GM23338 (cell line): ENCODE results near the gene EDEM2. TPM values are rescaled to one million over a fixed set of nuclear protein-coding genes. Genes with fewer than 3 reads are reported as not detected.
A peak's percentile ranks its signal among the peaks of the same experiment; 100 is the strongest.
"Not testable (repeated sequence)": the region's sequence is repeated elsewhere in the genome, so short reads cannot be mapped to it uniquely, and the experiment has no call there.

Source experiments
- ATAC-seq: fragments of 200-7000 bp; cut with Tn5 transposase; 3 replicates; pipeline ENCODE4 v1.9.1; 2020
- DNase-seq: peaks from one replicate; pipeline ENCODE4 v3.0.0-alpha.2; 2015; ENCODE audit warnings: low spot score
- H2AFZ ChIP-seq: fragments of 200-600 bp; sonication (generic); 2 replicates; pipeline ENCODE4 v1.8.0; 2016; ENCODE audit warnings: antibody characterized with exemption, mild to moderate bottlenecking, moderate library complexity
- H3F3A ChIP-seq: fragments of 200-600 bp; sonication (generic); replicated peaks from 2 replicates; pipeline ENCODE4 v1.8.0; 2017; ENCODE audit warnings: antibody characterized with exemption, mixed run types, low read depth
- H3K27ac ChIP-seq: fragments of 200-600 bp; sonication (generic); 2 replicates; pipeline ENCODE4 v1.6.1; 2016; ENCODE audit warnings: low read depth
- H3K27me3 ChIP-seq: fragments of 200-600 bp; sonication (generic); 2 replicates; pipeline ENCODE4 v1.8.0; 2016; ENCODE audit warnings: mild to moderate bottlenecking, mixed run types, moderate library complexity; ENCODE audit not compliant: insufficient read depth
- H3K36me3 ChIP-seq: fragments of 200-600 bp; sonication (generic); 2 replicates; pipeline ENCODE4 v1.8.0; 2016; ENCODE audit warnings: mild to moderate bottlenecking; ENCODE audit not compliant: insufficient read depth
- H3K4me1 ChIP-seq: fragments of 200-600 bp; sonication (generic); 2 replicates; pipeline ENCODE4 v1.8.0; 2016; ENCODE audit warnings: mild to moderate bottlenecking, moderate library complexity; ENCODE audit not compliant: insufficient read depth
- H3K4me2 ChIP-seq: fragments of 200-600 bp; sonication (generic); 2 replicates; pipeline ENCODE4 v1.7.1; 2017; ENCODE audit warnings: mixed run types
- H3K4me3 ChIP-seq: fragments of 200-600 bp; sonication (generic); 2 replicates; pipeline ENCODE4 v1.6.1; 2016; ENCODE audit warnings: mixed run types
- H3K79me2 ChIP-seq: fragments of 200-600 bp; sonication (generic); replicated peaks from 2 replicates; pipeline ENCODE4 v1.8.0; 2017; ENCODE audit warnings: mild to moderate bottlenecking; ENCODE audit not compliant: insufficient read depth
- H3K9me2 ChIP-seq: fragments of 200-600 bp; sonication (generic); 2 replicates; pipeline ENCODE4 v1.8.0; 2017; ENCODE audit not compliant: insufficient read depth
- H4K20me1 ChIP-seq: fragments of 200-600 bp; sonication (generic); replicated peaks from 2 replicates; pipeline ENCODE4 v1.8.0; 2017; ENCODE audit warnings: mild to moderate bottlenecking; ENCODE audit not compliant: insufficient read depth
- H3K27ac Mint-ChIP-seq: 2 replicates; pipeline ENCODE4 v1.8.0; 2020; ENCODE audit warnings: inconsistent platforms, mild to moderate bottlenecking, moderate library complexity, mixed read lengths
- H3K27me3 Mint-ChIP-seq: 3 replicates; pipeline ENCODE4 v1.8.0; 2022; ENCODE audit warnings: low read depth, mild to moderate bottlenecking, moderate library complexity, mixed read lengths, inconsistent platforms; ENCODE audit not compliant: insufficient read depth, poor library complexity
- H3K36me3 Mint-ChIP-seq: 3 replicates; pipeline ENCODE4 v1.8.0; 2021; ENCODE audit warnings: low read depth, mild to moderate bottlenecking, inconsistent platforms, moderate library complexity, mixed read lengths
- H3K4me1 Mint-ChIP-seq: 3 replicates; pipeline ENCODE4 v1.8.0; 2020; ENCODE audit warnings: mild to moderate bottlenecking, inconsistent platforms, mixed read lengths
- H3K4me3 Mint-ChIP-seq: 3 replicates; pipeline ENCODE4 v1.8.0; 2021; ENCODE audit warnings: moderate library complexity, mild to moderate bottlenecking, inconsistent platforms, mixed read lengths
- H3K9me3 Mint-ChIP-seq: 3 replicates; pipeline ENCODE4 v1.8.0; 2020; ENCODE audit warnings: moderate library complexity, mild to moderate bottlenecking, inconsistent platforms, mixed read lengths
- CTCF ChIP-seq, 2 experiments: fragments of 200-600 bp in 1 of 2; sonication (generic) in 1 of 2; conservative IDR thresholded peaks; 2 replicates each; pipeline versions ENCODE4 v1.5.1 to v1.6.1; 2016 to 2017; ENCODE audit warnings: antibody characterized with exemption in 2 of 2, low read depth in 2 of 2, mild to moderate bottlenecking in 2 of 2, moderate library complexity in 1 of 2
- ETS1 ChIP-seq: IDR thresholded peaks from 2 replicates; pipeline ENCODE4 v1.6.1; 2016; ENCODE audit warnings: antibody characterized with exemption
- EZH2 ChIP-seq: fragments of 200-600 bp; sonication (generic); IDR thresholded peaks from one replicate; pipeline ENCODE4 v1.8.0; 2017; ENCODE audit warnings: antibody characterized with exemption, mild to moderate bottlenecking, low read depth; ENCODE audit not compliant: unreplicated experiment
- EZH2phosphoT487 ChIP-seq: fragments of 200-600 bp; sonication (generic); IDR thresholded peaks from one replicate; pipeline ENCODE4 v1.8.1; 2018; ENCODE audit warnings: antibody characterized with exemption; ENCODE audit not compliant: unreplicated experiment
- NANOG ChIP-seq: IDR thresholded peaks from 2 replicates; pipeline ENCODE4 v1.6.1; 2016; ENCODE audit warnings: antibody characterized with exemption, borderline replicate concordance
- POLR2AphosphoS5 ChIP-seq: IDR thresholded peaks from 2 replicates; pipeline ENCODE4 v1.6.1; 2016; ENCODE audit warnings: antibody characterized with exemption, low read depth
- REST ChIP-seq: IDR thresholded peaks from one replicate; pipeline ENCODE4 v1.6.1; 2018; ENCODE audit warnings: antibody characterized with exemption; ENCODE audit not compliant: unreplicated experiment
- STAT1 ChIP-seq: IDR thresholded peaks from one replicate; pipeline ENCODE4 v1.6.1; 2016; ENCODE audit warnings: antibody characterized with exemption; ENCODE audit not compliant: unreplicated experiment
- ZNF114 ChIP-seq: fragments of 250-450 bp; sonication (Bioruptor Pico); IDR thresholded peaks from 2 replicates; pipeline ENCODE4 v1.5.0; 2020; ENCODE audit warnings: mild to moderate bottlenecking, moderate library complexity
- ZNF331 ChIP-seq: fragments of 250-450 bp; sonication (Bioruptor Pico); IDR thresholded peaks from 2 replicates; pipeline ENCODE4 v1.5.0; 2020; ENCODE audit warnings: low read depth, mild to moderate bottlenecking, moderate library complexity
- polyA plus RNA-seq: library from polyadenylated mRNA; unstranded; fragments of >200 nt; fragmentation: Nextera tagmentation; extraction: Ambion mirVana; gene quantifications from 2 replicates; pipeline ENCODE4 v1.2.1, GENCODE V29; 2016
- total RNA-seq: library from RNA; depleted of rRNA; stranded (reverse); fragments of >200 nt; shearing (Covaris generic); gene quantifications from 2 replicates; pipeline ENCODE4 v1.2.3, GENCODE V29; 2014

Gene EDEM2
- total and polyA plus RNA-seq, 2 experiments from 2014 or later: 13.9 to 25.3 TPM

GRCh38 chr20:35196313-35196712 lies 49.2 kb upstream of the EDEM2 start (continued):
- TF ChIP-seq ZNF114 (CRISPR knock-in tag) (no peak), EZH2 (no peak), POLR2AphosphoS5 (no peak)

DNA sequence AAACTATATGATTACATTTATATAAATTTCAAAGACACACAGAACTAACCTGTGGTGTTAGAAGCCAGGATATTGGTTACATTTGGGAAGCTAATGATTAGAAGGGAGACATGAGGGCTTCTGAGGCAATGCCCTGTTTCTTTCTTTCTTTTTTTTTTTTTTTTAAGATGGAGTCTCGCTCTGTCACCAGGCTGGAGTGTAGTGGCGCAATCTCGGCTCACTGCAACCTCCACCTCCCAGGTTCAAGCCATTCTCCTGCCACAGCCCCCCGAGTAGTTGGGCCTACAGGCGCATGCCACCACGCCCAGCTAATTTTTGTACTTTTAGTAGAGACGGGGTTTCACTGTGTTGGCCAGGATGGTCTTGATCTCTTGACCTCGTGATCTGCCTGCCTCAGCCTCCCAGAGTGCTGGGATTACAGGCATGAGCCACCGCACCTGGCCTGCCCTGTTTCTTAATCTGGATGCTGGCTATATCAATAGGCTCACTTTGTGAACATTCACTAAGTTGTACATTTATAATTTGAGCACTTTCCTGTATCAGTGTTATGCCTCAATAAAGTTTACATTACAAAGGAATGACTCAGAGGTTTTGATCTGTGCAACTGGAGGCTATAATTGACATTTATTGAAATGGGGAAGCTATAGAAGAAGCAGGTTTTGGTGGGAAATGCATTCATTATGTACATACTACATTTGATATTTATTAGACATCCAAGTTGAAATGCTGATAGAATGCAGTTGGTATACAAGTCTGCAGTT lies 46.1 kb upstream of the EDEM2 start:
- not testable (repeated sequence) for H4K20me1 ChIP-seq, H3K36me3 ChIP-seq, H3K4me1 ChIP-seq, H3K4me3 ChIP-seq, H3K27ac Mint-ChIP-seq, H3K4me3 Mint-ChIP-seq, ATAC-seq, H3K27me3 ChIP-seq, H3K79me2 ChIP-seq, H3K4me2 ChIP-seq, H3K9me2 ChIP-seq, DNase-seq, H3K27ac ChIP-seq, H3F3A ChIP-seq, H2AFZ ChIP-seq, H3K27me3 Mint-ChIP-seq
- H3K9me3 Mint-ChIP-seq: peaks cover 49% of the 10 kb centered on the region
- H3K4me1 Mint-ChIP-seq: peaks cover 21% of the 10 kb centered on the region
- H3K36me3 Mint-ChIP-seq: peaks cover 14% of the 10 kb centered on the region; the same call in 1 of the 3 replicates

- no peaks in the 10 kb centered on the region for H3K9me2 ChIP-seq
- H3K27me3 ChIP-seq: no peaks in the 10 kb centered on the region
- Mint-ChIP-seq H3K27me3 (peaks cover 2% of the 10 kb centered on the region), H3K27ac (no peak overlapping the region), H3K4me1 (peaks cover 21% of the 10 kb centered on the region), H3K36me3 (peaks cover 13% of the 10 kb centered on the region; the same call in 1 of the 3 replicates), H3K4me3 (no peak overlapping the region), H3K9me3 (peaks cover 42% of the 10 kb centered on the region)
- peak; percentile 44; the same call in 2 of the 3 replicates for ATAC-seq
- H4K20me1 ChIP-seq: no peaks in the 10 kb centered on the region
- H3K4me2 ChIP-seq: no peak overlapping the region
- no peaks in the 10 kb centered on the region for H3K36me3 ChIP-seq
- H3F3A ChIP-seq: no peaks in the 10 kb centered on the region
- H3K4me3 ChIP-seq: no peak overlapping the region
- no peaks in the 10 kb centered on the region for H3K79me2 ChIP-seq
- peak; percentile 14 for DNase-seq
- peaks cover 5% of the 10 kb centered on the region; the same call in 1 of the 2 replicates for H3K4me1 ChIP-seq
- H3K27ac ChIP-seq: no peak overlapping the region
- no peak overlapping the region for H2AFZ ChIP-seq
- TF ChIP-seq ZNF331 (CRISPR knock-in tag) (no peak), NANOG (no peak), REST (no peak), EZH2 (no peak), ZNF114 (CRISPR knock-in tag) (no peak), CTCF (conservative IDR thresholded peaks at IDR 0.05; ENCODE audit: low read depth in 2 of 2) (no peak), STAT1 (no peak), POLR2AphosphoS5 (no peak), ETS1 (no peak), EZH2phosphoT487 (no peak)
Observed at GRCh38 chr20:35192118-35192872, 45.2 kb upstream of the EDEM2 start.
